ENCODE results near the gene RBM8A. TPM values are rescaled to one million over a fixed set of nuclear protein-coding genes. Genes with fewer than 3 reads are reported as not detected.
A peak's percentile ranks its signal among the peaks of the same experiment; 100 is the strongest.

RBM8A gene
- total and polyA plus RNA-seq, 2 experiments from 2014 or later: 282 to 289 TPM

GRCh38 chr1:145884675-145885074, 42.6 kb downstream of the RBM8A start:
- H3K27ac ChIP-seq: no peak overlapping the region
- H3K4me1 ChIP-seq (ENCODE audit: low read depth): peaks cover 5% of the 10 kb centered on the region
- no peaks in the 10 kb centered on the region for H3K36me3 ChIP-seq
- H3K27me3 ChIP-seq: peaks cover 26% of the 10 kb centered on the region
- peak in 1 of 2 donors; percentile 59 for DNase-seq (ENCODE audit: low read depth in 1 of 2, low spot score in 1 of 2)
- no peaks in the 10 kb centered on the region for H3K9me3 ChIP-seq (ENCODE audit: low read depth)
- H3K4me3 ChIP-seq: no peak overlapping the region
- TF ChIP-seq, protein P1, sequence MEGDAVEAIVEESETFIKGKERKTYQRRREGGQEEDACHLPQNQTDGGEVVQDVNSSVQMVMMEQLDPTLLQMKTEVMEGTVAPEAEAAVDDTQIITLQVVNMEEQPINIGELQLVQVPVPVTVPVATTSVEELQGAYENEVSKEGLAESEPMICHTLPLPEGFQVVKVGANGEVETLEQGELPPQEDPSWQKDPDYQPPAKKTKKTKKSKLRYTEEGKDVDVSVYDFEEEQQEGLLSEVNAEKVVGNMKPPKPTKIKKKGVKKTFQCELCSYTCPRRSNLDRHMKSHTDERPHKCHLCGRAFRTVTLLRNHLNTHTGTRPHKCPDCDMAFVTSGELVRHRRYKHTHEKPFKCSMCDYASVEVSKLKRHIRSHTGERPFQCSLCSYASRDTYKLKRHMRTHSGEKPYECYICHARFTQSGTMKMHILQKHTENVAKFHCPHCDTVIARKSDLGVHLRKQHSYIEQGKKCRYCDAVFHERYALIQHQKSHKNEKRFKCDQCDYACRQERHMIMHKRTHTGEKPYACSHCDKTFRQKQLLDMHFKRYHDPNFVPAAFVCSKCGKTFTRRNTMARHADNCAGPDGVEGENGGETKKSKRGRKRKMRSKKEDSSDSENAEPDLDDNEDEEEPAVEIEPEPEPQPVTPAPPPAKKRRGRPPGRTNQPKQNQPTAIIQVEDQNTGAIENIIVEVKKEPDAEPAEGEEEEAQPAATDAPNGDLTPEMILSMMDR (IDR thresholded peaks at IDR 0.05; ENCODE audit: low read depth, low read length): no peak

- no peaks in the 10 kb centered on the region for H3K9me3 ChIP-seq (ENCODE audit: low read depth)
- peaks cover 8% of the 10 kb centered on the region for H3K4me1 ChIP-seq (ENCODE audit: low read depth)
- H3K27ac ChIP-seq: no peak overlapping the region
- no peaks in the 10 kb centered on the region for H3K36me3 ChIP-seq
- TF ChIP-seq, protein P1 (IDR thresholded peaks at IDR 0.05; ENCODE audit: low read depth, low read length): no peak
- H3K4me3 ChIP-seq: no peak overlapping the region
- peaks cover 20% of the 10 kb centered on the region for H3K27me3 ChIP-seq
- no peak for DNase-seq (ENCODE audit: low read depth in 1 of 2, low spot score in 1 of 2)
These were observed 47.5 kb downstream of the RBM8A start for GRCh38 chr1:145879775-145880174.

- Histone ChIP-seq H3K27ac (no peak overlapping the region), H3K36me3 (no peaks in the 10 kb centered on the region), H3K27me3 (peaks cover 12% of the 10 kb centered on the region), H3K9me3 (ENCODE audit: low read depth) (no peaks in the 10 kb centered on the region), H3K4me3 (no peak overlapping the region), H3K4me1 (ENCODE audit: low read depth) (peaks cover 8% of the 10 kb centered on the region)
- TF ChIP-seq, protein P1 (IDR thresholded peaks at IDR 0.05; ENCODE audit: low read depth, low read length): no peak
- no peak for DNase-seq (ENCODE audit: low read depth in 1 of 2, low spot score in 1 of 2)
These were observed 48.6 kb downstream of the RBM8A start for GRCh38 chr1:145878724-145879123.

GRCh38 chr1:145877923-145878486, 49.3 kb downstream of the RBM8A start:
- no peaks in the 10 kb centered on the region for H3K36me3 ChIP-seq
- no peak overlapping the region for H3K27ac ChIP-seq
- H3K9me3 ChIP-seq (ENCODE audit: low read depth): no peaks in the 10 kb centered on the region
- TF ChIP-seq, protein P1 (IDR thresholded peaks at IDR 0.05; ENCODE audit: low read depth, low read length): no peak
- H3K4me1 ChIP-seq (ENCODE audit: low read depth): peaks cover 8% of the 10 kb centered on the region
- H3K27me3 ChIP-seq: peaks cover 10% of the 10 kb centered on the region
- H3K4me3 ChIP-seq: no peak overlapping the region
- DNase-seq (ENCODE audit: low read depth in 1 of 2, low spot score in 1 of 2): no peak

- H3K27me3 ChIP-seq: peaks cover 26% of the 10 kb centered on the region
- no peaks in the 10 kb centered on the region for H3K36me3 ChIP-seq
- H3K9me3 ChIP-seq (ENCODE audit: low read depth): no peaks in the 10 kb centered on the region
- H3K4me3 ChIP-seq: no peak overlapping the region
- DNase-seq (ENCODE audit: low read depth in 1 of 2, low spot score in 1 of 2): no peak
- TF ChIP-seq, protein P1 (IDR thresholded peaks at IDR 0.05; ENCODE audit: low read depth, low read length): no peak
- no peak overlapping the region for H3K27ac ChIP-seq
- peaks cover 3% of the 10 kb centered on the region for H3K4me1 ChIP-seq (ENCODE audit: low read depth)
These were observed 52.6 kb downstream of the RBM8A start for GRCh38 chr1:145874646-145875045.

Data from cardiac muscle cell (in vitro differentiated cells and primary cell).